Right renal pelvis (tissue), 4 donors: Measurements from ENCODE around the gene CELF6. TPM values are rescaled to one million over a fixed set of nuclear protein-coding genes. Genes with fewer than 3 reads are reported as not detected.
"Not testable (repeated sequence)": the region's sequence is repeated elsewhere in the genome, so short reads cannot be mapped to it uniquely, and the experiment has no call there.

ENCODE experiments used
- DNase-seq, 4 donors: peaks; one replicate each; pipeline ENCODE4 v3.0.0-alpha.2; 2013; ENCODE audit warnings: low read depth in 4 of 4, low spot score in 3 of 4, missing footprints in 1 of 4
- polyA plus RNA-seq, 4 donors: library from polyadenylated mRNA; unstranded; fragments of 120-200 nt; gene quantifications; one replicate each; pipeline ENCODE4 v1.2.1, GENCODE V29; 2013; ENCODE audit not compliant: insufficient read length in 4 of 4

CELF6 gene
- polyA plus RNA-seq, 4 donors: 3.9 to 5.2 (median 4.3) TPM

GRCh38 chr15:72275635-72276325 lies 44.2 kb downstream of the CELF6 start:
- DNase-seq: not testable (repeated sequence)

GRCh38 chr15:72272997-72273352 lies 47.0 kb downstream of the CELF6 start:
- no peak for DNase-seq

GRCh38 chr15:72272213-72272996 lies 47.6 kb downstream of the CELF6 start, which contains the start of gene PARP6:
TSS of gene PARP6 (minus strand) at chr15:72272554. CDS start at chr15:72267477, 5,077 bp downstream.
- DNase-seq: peak; percentile 92 to 95 (median 94)

GRCh38 chr15:72271895-72272212 lies 48.1 kb downstream of the CELF6 start:
- peak in 1 of 4 donors; percentile 3 for DNase-seq

- DNase-seq: no peak
Measured at GRCh38 chr15:72271221-72271620, 48.7 kb downstream of the CELF6 start.

GRCh38 chr15:72269739-72270138 lies 50.2 kb downstream of the CELF6 start:
- no peak for DNase-seq

- DNase-seq: no peak
Measured at GRCh38 chr15:72265031-72265430, 54.9 kb downstream of the CELF6 start.

- DNase-seq: no peak
Measured at GRCh38 chr15:72252663-72253299, 67.2 kb downstream of the CELF6 start.

GRCh38 chr15:72249142-72249810 lies 70.7 kb downstream of the CELF6 start:
- DNase-seq: no peak

- DNase-seq: no peak
Measured at GRCh38 chr15:72248514-72248913, 71.4 kb downstream of the CELF6 start.

- DNase-seq: no peak
Measured at GRCh38 chr15:72242775-72243370, 77.1 kb downstream of the CELF6 start.

- no peak for DNase-seq
Measured at GRCh38 chr15:72239652-72240051, 80.3 kb downstream of the CELF6 start.

GRCh38 chr15:72238586-72238985 lies 81.4 kb downstream of the CELF6 start:
- DNase-seq: no peak

- DNase-seq: no peak
Measured at GRCh38 chr15:72237853-72238224, 82.1 kb downstream of the CELF6 start.

GRCh38 chr15:72237029-72237852 lies 82.7 kb downstream of the CELF6 start:
- no peak for DNase-seq

- DNase-seq: no peak
Measured at GRCh38 chr15:72236381-72237003, 83.5 kb downstream of the CELF6 start.

GRCh38 chr15:72235298-72235697 lies 84.7 kb downstream of the CELF6 start:
- DNase-seq: no peak
